ENCODE data around the gene SCUBE2.

The SCUBE2 gene

DNA sequence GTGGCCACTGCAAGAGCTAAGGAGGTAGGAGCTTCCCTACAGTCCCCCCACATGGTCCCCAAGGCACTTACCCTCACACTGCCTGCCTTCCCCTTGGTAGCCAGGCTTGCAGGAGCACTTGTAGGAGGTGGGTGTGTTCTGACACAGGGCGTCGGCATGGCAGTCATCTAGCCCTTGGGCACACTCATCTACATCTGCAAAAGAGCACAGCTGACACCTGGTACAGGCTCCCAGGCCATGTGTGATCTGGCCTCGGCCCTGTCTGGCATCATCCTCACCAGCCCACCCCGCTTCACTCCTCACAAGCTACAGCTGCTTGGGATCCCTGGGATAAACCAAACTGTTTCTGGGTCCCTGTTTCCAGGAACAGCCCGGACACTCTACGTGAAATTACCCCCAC lies 1.8 kb downstream of the SCUBE2 start:
- H3K27ac ChIP-seq: no peak overlapping the region
- H3K36me3 ChIP-seq (ENCODE audit: insufficient read depth): no peaks in the 10 kb centered on the region
- no peaks in the 10 kb centered on the region for H3K27me3 ChIP-seq (ENCODE audit: insufficient read depth, low read depth)
- no peaks in the 10 kb centered on the region for H4K20me1 ChIP-seq (ENCODE audit: insufficient read depth)
- no peak overlapping the region for H3K4me2 ChIP-seq
- H3K9ac ChIP-seq: no peak overlapping the region
- H3K4me3 ChIP-seq (IDR thresholded peaks at IDR 0.05; ENCODE audit: insufficient read depth, low read depth, low read length): no peak overlapping the region
- TF ChIP-seq, protein P1, sequence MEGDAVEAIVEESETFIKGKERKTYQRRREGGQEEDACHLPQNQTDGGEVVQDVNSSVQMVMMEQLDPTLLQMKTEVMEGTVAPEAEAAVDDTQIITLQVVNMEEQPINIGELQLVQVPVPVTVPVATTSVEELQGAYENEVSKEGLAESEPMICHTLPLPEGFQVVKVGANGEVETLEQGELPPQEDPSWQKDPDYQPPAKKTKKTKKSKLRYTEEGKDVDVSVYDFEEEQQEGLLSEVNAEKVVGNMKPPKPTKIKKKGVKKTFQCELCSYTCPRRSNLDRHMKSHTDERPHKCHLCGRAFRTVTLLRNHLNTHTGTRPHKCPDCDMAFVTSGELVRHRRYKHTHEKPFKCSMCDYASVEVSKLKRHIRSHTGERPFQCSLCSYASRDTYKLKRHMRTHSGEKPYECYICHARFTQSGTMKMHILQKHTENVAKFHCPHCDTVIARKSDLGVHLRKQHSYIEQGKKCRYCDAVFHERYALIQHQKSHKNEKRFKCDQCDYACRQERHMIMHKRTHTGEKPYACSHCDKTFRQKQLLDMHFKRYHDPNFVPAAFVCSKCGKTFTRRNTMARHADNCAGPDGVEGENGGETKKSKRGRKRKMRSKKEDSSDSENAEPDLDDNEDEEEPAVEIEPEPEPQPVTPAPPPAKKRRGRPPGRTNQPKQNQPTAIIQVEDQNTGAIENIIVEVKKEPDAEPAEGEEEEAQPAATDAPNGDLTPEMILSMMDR (conservative IDR thresholded peaks at IDR 0.05; ENCODE audit: low read depth, low read length): no peak
- no peaks in the 10 kb centered on the region for H3K4me1 ChIP-seq (ENCODE audit: low read depth, poor library complexity, severe bottlenecking)
- H3K79me2 ChIP-seq (ENCODE audit: insufficient read depth, low read depth): no peaks in the 10 kb centered on the region
- H2AFZ ChIP-seq (ENCODE audit: low read depth): no peak overlapping the region

DNA sequence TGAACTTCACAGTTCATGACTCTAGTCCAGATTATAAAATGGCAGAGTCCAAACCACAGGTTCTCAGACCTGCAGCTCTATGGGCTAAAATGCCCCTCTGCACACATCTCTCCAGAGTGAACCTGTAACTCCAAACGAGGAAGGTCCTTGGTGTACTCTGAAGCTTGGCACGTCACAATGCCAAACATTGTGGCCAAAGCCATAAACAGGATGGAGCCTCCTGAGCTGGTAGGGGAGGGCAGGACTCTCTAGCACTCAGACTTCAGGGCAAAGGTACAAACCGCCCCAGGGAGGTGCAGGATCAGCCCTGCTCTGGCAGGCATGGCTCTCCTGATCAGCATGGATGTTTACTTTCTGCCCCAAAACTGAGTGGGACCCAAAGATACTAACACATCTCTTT lies 2.3 kb downstream of the SCUBE2 start:
- no peaks in the 10 kb centered on the region for H4K20me1 ChIP-seq (ENCODE audit: insufficient read depth)
- H3K9ac ChIP-seq: no peak overlapping the region
- TF ChIP-seq, protein P1 (conservative IDR thresholded peaks at IDR 0.05; ENCODE audit: low read depth, low read length): no peak
- no peak overlapping the region for H2AFZ ChIP-seq (ENCODE audit: low read depth)
- no peaks in the 10 kb centered on the region for H3K4me1 ChIP-seq (ENCODE audit: low read depth, poor library complexity, severe bottlenecking)
- no peaks in the 10 kb centered on the region for H3K27me3 ChIP-seq (ENCODE audit: insufficient read depth, low read depth)
- H3K4me3 ChIP-seq (IDR thresholded peaks at IDR 0.05; ENCODE audit: insufficient read depth, low read depth, low read length): no peak overlapping the region
- H3K27ac ChIP-seq: no peak overlapping the region
- no peak overlapping the region for H3K4me2 ChIP-seq
- H3K36me3 ChIP-seq (ENCODE audit: insufficient read depth): no peaks in the 10 kb centered on the region
- H3K79me2 ChIP-seq (ENCODE audit: insufficient read depth, low read depth): no peaks in the 10 kb centered on the region

DNA sequence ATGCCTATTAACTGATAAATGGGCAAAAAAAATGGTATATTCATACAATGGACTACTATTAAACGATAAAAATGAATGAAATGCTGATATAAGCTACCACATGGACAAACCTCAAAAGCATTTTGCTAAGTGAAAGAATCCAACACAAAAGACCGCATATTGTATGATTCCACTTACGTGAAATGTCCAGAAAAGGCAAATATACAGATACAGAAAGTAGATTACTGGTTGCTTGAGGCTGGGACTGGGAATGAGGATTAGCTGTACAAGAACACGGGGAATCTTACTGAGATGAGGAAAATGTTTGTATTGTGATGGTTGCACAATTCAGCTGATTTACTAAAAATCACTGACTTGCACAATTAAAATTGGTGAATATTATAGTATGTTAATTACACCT lies 8.8 kb downstream of the SCUBE2 start:
- Histone ChIP-seq H3K27ac (no peak overlapping the region), H3K27me3 (ENCODE audit: insufficient read depth, low read depth) (no peaks in the 10 kb centered on the region), H3K4me3 (IDR thresholded peaks at IDR 0.05; ENCODE audit: insufficient read depth, low read depth, low read length) (no peak overlapping the region), H4K20me1 (ENCODE audit: insufficient read depth) (no peaks in the 10 kb centered on the region), H3K79me2 (ENCODE audit: insufficient read depth, low read depth) (no peaks in the 10 kb centered on the region), H3K9ac (no peak overlapping the region), H3K4me2 (no peak overlapping the region), H3K36me3 (ENCODE audit: insufficient read depth) (no peaks in the 10 kb centered on the region), H2AFZ (ENCODE audit: low read depth) (no peak overlapping the region), H3K4me1 (ENCODE audit: low read depth, poor library complexity, severe bottlenecking) (no peaks in the 10 kb centered on the region)
- TF ChIP-seq, protein P1 (conservative IDR thresholded peaks at IDR 0.05; ENCODE audit: low read depth, low read length): no peak

DNA sequence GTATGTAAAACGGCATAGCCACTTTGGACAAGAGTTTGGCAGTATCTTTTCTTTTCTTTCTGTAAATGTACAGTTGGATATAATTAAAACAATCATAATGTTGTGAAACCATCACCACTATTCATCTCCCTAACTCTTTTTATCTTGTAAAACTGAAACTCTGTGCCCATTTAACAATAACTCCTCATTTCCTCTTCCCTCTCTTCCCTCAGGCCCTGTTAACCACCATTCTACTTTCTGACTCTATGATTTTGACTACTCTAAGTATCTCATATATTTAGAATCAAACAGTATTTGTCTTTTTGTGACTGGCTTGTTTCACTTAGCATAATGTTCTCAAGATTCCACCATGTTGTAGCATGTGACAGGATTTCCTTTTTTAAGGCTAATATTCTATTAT lies 10.2 kb downstream of the SCUBE2 start:
- TF ChIP-seq, protein P1 (conservative IDR thresholded peaks at IDR 0.05; ENCODE audit: low read depth, low read length): no peak
- Histone ChIP-seq H2AFZ (ENCODE audit: low read depth) (no peak overlapping the region), H3K27me3 (ENCODE audit: insufficient read depth, low read depth) (no peaks in the 10 kb centered on the region), H3K36me3 (ENCODE audit: insufficient read depth) (no peaks in the 10 kb centered on the region), H4K20me1 (ENCODE audit: insufficient read depth) (no peaks in the 10 kb centered on the region), H3K9ac (no peak overlapping the region), H3K4me2 (no peak overlapping the region), H3K4me1 (ENCODE audit: low read depth, poor library complexity, severe bottlenecking) (no peaks in the 10 kb centered on the region), H3K27ac (no peak overlapping the region), H3K4me3 (IDR thresholded peaks at IDR 0.05; ENCODE audit: insufficient read depth, low read depth, low read length) (no peak overlapping the region), H3K79me2 (ENCODE audit: insufficient read depth, low read depth) (no peaks in the 10 kb centered on the region)

All from KMS-11 (cell line).